ENCODE data around the gene CLNK.

DNA sequence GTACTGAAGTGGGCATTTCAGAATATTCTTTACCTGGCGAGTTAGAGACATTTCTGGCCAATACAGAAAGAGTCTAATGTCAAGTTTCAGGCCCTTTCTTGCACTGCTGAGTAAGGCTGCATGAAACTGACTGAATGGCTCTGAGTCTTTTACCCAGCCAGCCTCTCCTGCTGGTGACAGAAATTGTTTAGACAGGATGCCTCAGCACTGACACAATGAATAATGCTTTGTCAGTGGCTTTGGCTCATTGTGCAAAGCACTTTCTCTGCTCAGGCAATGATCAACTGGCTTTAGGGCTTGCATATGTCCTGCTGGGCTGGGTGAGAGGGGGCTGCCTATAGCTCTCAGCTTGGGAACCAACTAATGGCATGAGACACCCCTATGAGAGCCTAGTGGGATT, 45.5 kb downstream of the CLNK start:
- TF ChIP-seq YY1 (IDR thresholded peaks at IDR 0.05; ENCODE audit: insufficient read depth, insufficient read length) (no peak), SUZ12 (IDR thresholded peaks at IDR 0.05; ENCODE audit: extremely low read depth, insufficient read depth, insufficient read length) (no peak)
